GM23248 (cell line): ENCODE results near the gene PTPRE. TPM values are rescaled to one million over a fixed set of nuclear protein-coding genes. Genes with fewer than 3 reads are reported as not detected.

Experiments used
- DNase-seq: peaks from one replicate; pipeline ENCODE4 v3.0.0-alpha.2; 2015
- H2AFZ ChIP-seq: fragments of 200-600 bp; sonication (generic); 2 replicates; pipeline ENCODE4 v1.6.1; 2016; ENCODE audit warnings: antibody characterized with exemption
- H3F3A ChIP-seq: fragments of 200-600 bp; sonication (generic); 2 replicates; pipeline ENCODE4 v1.6.1; 2016; ENCODE audit warnings: mild to moderate bottlenecking, antibody characterized with exemption, mixed run types; ENCODE audit not compliant: insufficient read depth
- H3K27ac ChIP-seq: fragments of 200-600 bp; sonication (generic); 2 replicates; pipeline ENCODE4 v1.5.1; 2016; ENCODE audit warnings: mild to moderate bottlenecking
- H3K27me3 ChIP-seq: fragments of 200-600 bp; sonication (generic); replicated peaks from 2 replicates; pipeline ENCODE4 v1.6.1; 2016; ENCODE audit warnings: mild to moderate bottlenecking; ENCODE audit not compliant: insufficient read depth
- H3K36me3 ChIP-seq: fragments of 200-600 bp; sonication (generic); 2 replicates; pipeline ENCODE4 v1.6.1; 2016; ENCODE audit warnings: low read depth, mild to moderate bottlenecking
- H3K4me1 ChIP-seq: fragments of 200-600 bp; sonication (generic); 2 replicates; pipeline ENCODE4 v1.6.1; 2016; ENCODE audit warnings: mild to moderate bottlenecking; ENCODE audit not compliant: insufficient read depth
- H3K4me2 ChIP-seq: fragments of 200-600 bp; sonication (generic); one replicate; pipeline ENCODE4 v1.6.1; 2016; ENCODE audit warnings: mild to moderate bottlenecking; ENCODE audit not compliant: unreplicated experiment
- H3K4me3 ChIP-seq: fragments of 200-600 bp; sonication (generic); 2 replicates; pipeline ENCODE4 v1.5.1; 2016; ENCODE audit warnings: mild to moderate bottlenecking
- H3K79me2 ChIP-seq: fragments of 200-600 bp; sonication (generic); 2 replicates; pipeline ENCODE4 v1.6.1; 2016; ENCODE audit warnings: mild to moderate bottlenecking; ENCODE audit not compliant: insufficient read depth
- H3K9ac ChIP-seq: fragments of 200-600 bp; sonication (generic); 2 replicates; pipeline ENCODE4 v1.6.1; 2016; ENCODE audit warnings: mild to moderate bottlenecking
- H3K9me2 ChIP-seq: fragments of 200-600 bp; sonication (generic); 2 replicates; pipeline ENCODE4 v1.6.1; 2016; ENCODE audit warnings: mixed run types, mild to moderate bottlenecking, moderate library complexity; ENCODE audit not compliant: insufficient read depth
- H3K9me3 ChIP-seq: fragments of 200-600 bp; sonication (generic); one replicate; pipeline ENCODE4 v1.6.1; 2017; ENCODE audit warnings: low read depth
- H4K20me1 ChIP-seq: fragments of 200-600 bp; sonication (generic); 2 replicates; pipeline ENCODE4 v1.6.0; 2016; ENCODE audit not compliant: insufficient read depth
- EZH2 ChIP-seq: fragments of 200-600 bp; sonication (generic); IDR thresholded peaks from 2 replicates; pipeline ENCODE4 v1.6.1; 2018; ENCODE audit warnings: antibody characterized with exemption, mild to moderate bottlenecking; ENCODE audit not compliant: insufficient read depth, poor library complexity, severe bottlenecking
- EZH2phosphoT487 ChIP-seq: fragments of 200-600 bp; sonication (generic); IDR thresholded peaks from 2 replicates; pipeline ENCODE4 v1.6.1; 2018; ENCODE audit warnings: antibody characterized with exemption, moderate library complexity, mild to moderate bottlenecking, low read depth; ENCODE audit not compliant: insufficient read depth
- WGBS, 2 experiments: methylation state at CpG; one replicate each; pipeline ENCODE4 v1.1.6; 2015 to 2017; ENCODE audit warnings: low lambda C conversion rate in 2 of 2, low coverage in 1 of 2; ENCODE audit errors: missing lambda C conversion rate in 2 of 2; 5-methylcytosine and 5-hydroxymethylcytosine counted together
- in situ Hi-C: fragments of 300-500 bp; cut with MboI; formaldehyde crosslinking; loops from 2 replicates; pipeline ENCODE4 v1.15.0; 2020
- polyA plus RNA-seq: library from polyadenylated mRNA; unstranded; fragments of >200 nt; fragmentation: Nextera tagmentation; extraction: Ambion mirVana; gene quantifications from 2 replicates; pipeline ENCODE4 v1.2.1, GENCODE V29; 2016
- total RNA-seq: library from RNA; depleted of rRNA; stranded (reverse); fragments of >200 nt; shearing (Covaris generic); gene quantifications from 2 replicates; pipeline ENCODE4 v1.2.3, GENCODE V29; 2014

PTPRE gene
- total and polyA plus RNA-seq, 2 experiments from 2014 or later, result 2.7 to 4.7 TPM

GRCh38 chr10:127908106-127908958 lies 1.4 kb downstream of the PTPRE start:
- Histone ChIP-seq H3K27ac (peak overlapping the region; percentile 48), H3F3A (no peaks in the 10 kb centered on the region), H3K4me2 (peak overlapping the region; percentile 76), H3K36me3 (no peaks in the 10 kb centered on the region), H3K9ac (peak overlapping the region; percentile 83), H3K27me3 (no peaks in the 10 kb centered on the region), H3K4me3 (peak overlapping the region; percentile 83), H3K9me3 (no peaks in the 10 kb centered on the region), H4K20me1 (no peaks in the 10 kb centered on the region), H2AFZ (peak overlapping the region; percentile 81; the same call in 1 of the 2 replicates), H3K4me1 (peaks cover 21% of the 10 kb centered on the region), H3K79me2 (no peaks in the 10 kb centered on the region), H3K9me2 (no peaks in the 10 kb centered on the region)
- DNase-seq, result peak; percentile 89
- TF ChIP-seq EZH2 (no peak), EZH2phosphoT487 (no peak)
- WGBS, 2 experiments, result 45 to 50% methylated on average over 13 of the region's 13 CpGs
- in situ Hi-C loops, result no loop called here

GRCh38 chr10:127908959-127909267 lies 2.0 kb downstream of the PTPRE start:
- H2AFZ ChIP-seq, result no peak overlapping the region
- TF ChIP-seq EZH2phosphoT487, result no peak
- no peak for TF ChIP-seq EZH2
- H3K36me3 ChIP-seq, result no peaks in the 10 kb centered on the region
- H3K4me1 ChIP-seq, result peaks cover 21% of the 10 kb centered on the region
- no peaks in the 10 kb centered on the region for H3K27me3 ChIP-seq
- no peaks in the 10 kb centered on the region for H3K9me3 ChIP-seq
- 57 to 62% methylated on average over 8 of the region's 8 CpGs for WGBS, 2 experiments
- DNase-seq, result no peak
- H3F3A ChIP-seq, result no peaks in the 10 kb centered on the region
- no peaks in the 10 kb centered on the region for H3K79me2 ChIP-seq
- H4K20me1 ChIP-seq, result no peaks in the 10 kb centered on the region
- H3K9me2 ChIP-seq, result no peaks in the 10 kb centered on the region
- H3K4me2 ChIP-seq, result peak overlapping the region; percentile 21
- H3K9ac ChIP-seq, result no peak overlapping the region
- in situ Hi-C loops, result no loop called here
- H3K4me3 ChIP-seq, result no peak overlapping the region
- peak overlapping the region; percentile 48 for H3K27ac ChIP-seq

DNA sequence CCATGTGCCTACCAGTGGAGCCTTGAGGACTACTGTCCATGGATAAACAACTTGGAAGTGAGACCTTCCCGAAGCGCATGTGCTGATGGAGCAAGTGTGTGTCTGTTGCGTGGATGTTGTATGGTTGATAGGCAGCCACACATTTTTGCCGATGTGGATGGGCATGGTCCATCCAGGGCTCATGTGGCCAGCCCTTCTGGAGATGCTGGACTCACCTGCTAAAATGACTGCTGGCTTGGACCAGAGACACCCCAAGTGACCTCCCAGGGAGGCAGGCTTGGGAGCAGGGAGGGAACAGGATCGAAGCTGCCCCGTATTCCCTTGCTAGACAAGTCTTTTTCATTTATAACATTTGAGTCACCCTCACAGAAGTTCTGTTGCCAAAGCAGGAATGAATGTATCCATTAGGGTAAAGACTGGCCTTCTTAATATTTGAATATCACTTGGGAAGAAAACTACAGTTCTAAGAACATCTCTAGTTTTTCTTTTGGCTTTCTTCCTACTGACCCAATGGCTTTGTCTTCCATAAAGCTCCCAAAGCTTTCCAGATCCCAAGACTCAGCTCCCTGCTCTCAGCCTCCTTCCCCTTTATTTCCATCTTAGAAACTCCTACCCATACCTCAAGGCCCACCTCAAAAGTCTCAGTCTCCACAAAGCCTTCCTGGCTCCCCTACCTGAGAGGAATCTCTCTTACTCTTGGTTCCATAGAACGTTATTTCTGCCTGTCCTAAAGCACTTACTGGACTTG lies 3.0 kb downstream of the PTPRE start:
- no peaks in the 10 kb centered on the region for H3K9me3 ChIP-seq
- H4K20me1 ChIP-seq, result no peaks in the 10 kb centered on the region
- H3K27me3 ChIP-seq, result no peaks in the 10 kb centered on the region
- 91 to 92% methylated on average over 7 of the region's 7 CpGs for WGBS, 2 experiments
- peak; percentile 46 for DNase-seq
- TF ChIP-seq EZH2phosphoT487, result no peak
- no peak for TF ChIP-seq EZH2
- peaks cover 21% of the 10 kb centered on the region for H3K4me1 ChIP-seq
- H3K9me2 ChIP-seq, result no peaks in the 10 kb centered on the region
- no peak overlapping the region for H3K9ac ChIP-seq
- H3K36me3 ChIP-seq, result no peaks in the 10 kb centered on the region
- H3K4me2 ChIP-seq, result no peak overlapping the region
- no peaks in the 10 kb centered on the region for H3F3A ChIP-seq
- no peak overlapping the region for H2AFZ ChIP-seq
- no peak overlapping the region for H3K4me3 ChIP-seq
- H3K27ac ChIP-seq, result no peak overlapping the region
- H3K79me2 ChIP-seq, result no peaks in the 10 kb centered on the region
- in situ Hi-C loops, result no loop called here

DNA sequence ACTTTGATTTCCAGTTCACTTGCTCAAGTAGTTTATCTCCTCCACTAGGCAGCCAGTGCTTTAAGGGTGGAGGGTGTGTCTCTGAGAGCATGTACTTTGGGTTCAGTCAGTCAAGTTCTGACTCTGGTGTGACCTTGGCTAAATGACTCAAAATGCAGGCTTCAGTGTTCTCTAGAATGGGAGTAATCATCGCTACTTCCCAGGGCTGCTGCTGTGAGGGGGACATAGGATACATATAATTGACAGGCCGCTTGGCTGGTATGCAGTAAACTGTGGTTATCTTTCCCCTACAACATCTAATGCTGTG lies 3.5 kb downstream of the PTPRE start:
- no peak for TF ChIP-seq EZH2
- TF ChIP-seq EZH2phosphoT487, result no peak
- Histone ChIP-seq H3K9me3 (no peaks in the 10 kb centered on the region), H3K4me3 (no peak overlapping the region), H3F3A (no peaks in the 10 kb centered on the region), H3K9me2 (no peaks in the 10 kb centered on the region), H3K27me3 (no peaks in the 10 kb centered on the region), H3K9ac (no peak overlapping the region), H3K27ac (no peak overlapping the region), H3K36me3 (no peaks in the 10 kb centered on the region), H2AFZ (no peak overlapping the region), H4K20me1 (no peaks in the 10 kb centered on the region), H3K4me2 (no peak overlapping the region), H3K4me1 (peaks cover 21% of the 10 kb centered on the region), H3K79me2 (no peaks in the 10 kb centered on the region)
- DNase-seq, result no peak
- 100% methylated on average over 2 of the region's 2 CpGs for WGBS, 2 experiments
- in situ Hi-C loops, result no loop called here
